Measurements from ENCODE around the gene GALR2.

DNA sequence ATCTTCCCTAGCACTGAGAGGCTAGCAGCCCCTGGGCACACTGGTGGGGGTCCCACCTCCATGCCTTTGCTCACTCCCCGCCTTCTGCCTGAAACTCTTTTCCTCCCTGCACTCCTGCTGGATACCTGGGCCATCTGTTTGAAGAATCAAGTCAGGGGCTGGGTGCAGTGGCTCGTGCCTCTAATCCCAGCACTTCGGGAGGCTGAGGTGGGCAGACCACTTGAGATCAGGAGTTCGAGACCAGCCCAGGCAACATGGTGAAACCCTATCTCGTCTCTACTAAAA lies 50.8 kb downstream of the GALR2 start:
- no peak for TF ChIP-seq PAX5 (IDR thresholded peaks at IDR 0.05; ENCODE audit: insufficient read depth, low read length, severe bottlenecking)
- TF ChIP-seq POLR2A (IDR thresholded peaks at IDR 0.05; ENCODE audit: low read depth, low read length), result no peak
- no peak for TF ChIP-seq POU2F2 (IDR thresholded peaks at IDR 0.05; ENCODE audit: low read depth, low read length)

Data from GM12891 (cell line).